A375 (cell line): ENCODE results near the gene TMEM97. TPM values are rescaled to one million over a fixed set of nuclear protein-coding genes. Genes with fewer than 3 reads are reported as not detected.

ENCODE experiments used
- total RNA-seq: library from RNA; depleted of rRNA; stranded (reverse); fragments of >200 nt; shearing (Covaris generic); gene quantifications from 2 replicates; pipeline ENCODE4 v1.2.3, GENCODE V29; 2014; rRNA removed

Gene TMEM97
- total RNA-seq = 27.4 and 33.0 TPM in 2 replicates

GRCh38 chr17:28318759-28319597 lies at the start of gene TMEM97:
TMEM97 (plus strand) TSS chr17:28319200; CDS start chr17:28319240, 40 bp downstream.

GRCh38 chr17:28335201-28335958 lies 16.4 kb downstream of the TMEM97 start, which contains the start of the genes IFT20 and TNFAIP1:
IFT20 (minus strand) TSS chr17:28335472; CDS start chr17:28331985, 3,487 bp downstream.
TNFAIP1 (plus strand) TSS chr17:28335761; CDS start chr17:28339522, 3,761 bp downstream.

GRCh38 chr17:28357061-28357900 lies 38.3 kb downstream of the TMEM97 start, which contains the start of gene POLDIP2:
POLDIP2 (minus strand) TSS chr17:28357527; CDS start chr17:28357448, 79 bp downstream.

DNA sequence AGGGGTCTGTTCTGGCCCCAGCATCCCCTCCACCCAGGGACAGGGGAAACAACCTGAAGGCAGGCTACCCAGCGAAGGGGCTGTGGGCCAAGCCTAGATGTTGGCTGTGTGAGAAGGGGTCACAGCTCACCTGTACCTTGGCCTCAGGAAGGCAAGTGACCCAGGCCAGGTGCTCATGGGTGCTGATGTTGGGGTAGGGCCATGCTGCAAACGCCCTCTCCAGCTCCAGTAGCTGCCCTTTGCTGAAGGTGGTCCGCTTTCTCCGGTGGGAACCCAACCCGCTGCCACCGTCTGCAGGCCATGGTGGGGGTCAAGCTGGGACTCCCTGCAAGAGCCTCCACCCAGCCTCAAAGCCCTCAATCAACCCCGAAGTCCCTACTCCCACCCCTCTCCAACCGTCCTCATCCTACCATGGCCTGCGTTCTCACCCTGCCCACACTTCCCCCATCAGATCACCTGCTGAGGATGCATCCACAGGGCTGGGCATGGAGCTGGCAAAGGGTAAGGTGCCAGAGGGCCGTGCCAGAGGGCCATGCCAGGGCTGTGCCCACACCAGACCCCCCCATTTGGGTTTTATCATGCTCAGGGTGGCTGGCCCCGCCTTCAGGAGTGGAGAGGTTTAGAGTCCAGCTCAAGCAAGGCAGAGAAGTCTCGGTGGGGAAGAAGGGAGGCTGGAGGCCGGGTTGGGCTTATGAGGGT lies 45.8 kb downstream of the TMEM97 start, which contains the start of gene SEBOX:
TSS of gene SEBOX (minus strand) at position 535 of the 699 bp plus-strand sequence. CDS start at position 487, 48 bp downstream.

GRCh38 chr17:28370035-28370743 lies 51.2 kb downstream of the TMEM97 start, which contains the start of gene VTN:
VTN (minus strand) TSS chr17:28370307; CDS start chr17:28370203, 104 bp downstream.

DNA sequence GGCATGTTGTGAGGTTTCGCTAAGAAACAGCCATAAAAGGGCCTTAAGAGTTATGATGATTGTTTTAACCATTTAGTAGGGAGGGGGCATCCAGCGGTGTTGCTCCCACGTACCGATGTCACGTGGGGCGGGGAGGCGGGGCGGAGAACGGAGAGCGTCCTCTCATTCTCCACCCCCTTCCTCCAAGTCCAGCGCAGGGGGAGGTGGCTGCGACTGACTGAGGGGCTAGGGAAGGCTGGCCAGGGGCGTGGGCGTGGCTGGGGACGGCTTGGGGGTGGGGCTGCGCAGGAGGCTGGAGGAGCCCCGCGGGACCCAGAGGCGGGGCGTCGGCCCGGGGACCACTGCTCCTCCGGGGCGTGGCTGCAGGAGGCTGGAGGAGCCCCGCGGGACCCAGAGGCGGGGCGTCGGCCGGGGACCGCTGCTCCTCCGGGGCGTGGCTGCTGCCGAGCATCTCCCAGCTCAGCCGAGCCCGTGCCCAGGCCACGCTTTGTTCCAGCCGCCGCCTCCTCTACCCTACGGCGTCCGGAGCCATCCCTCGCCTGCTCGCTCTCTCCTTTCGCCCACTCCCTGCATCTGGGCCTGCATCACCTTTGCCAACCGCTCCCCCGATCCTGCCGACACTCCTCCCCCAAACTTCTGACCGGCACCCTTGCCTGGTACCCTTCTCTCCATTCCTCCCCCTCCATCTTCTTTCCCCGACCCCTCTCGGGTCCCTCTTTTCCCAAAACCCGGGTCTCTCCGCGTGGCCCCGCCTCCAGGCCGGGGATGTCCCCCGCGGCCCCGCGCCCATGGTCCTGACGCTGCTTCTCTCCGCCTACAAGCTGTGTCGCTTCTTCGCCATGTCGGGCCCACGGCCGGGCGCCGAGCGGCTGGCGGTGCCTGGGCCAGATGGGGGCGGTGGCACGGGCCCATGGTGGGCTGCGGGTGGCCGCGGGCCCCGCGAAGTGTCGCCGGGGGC lies 52.5 kb downstream of the TMEM97 start, which contains the start of gene SARM1:
TSS of gene SARM1 (plus strand) at position 450 of the 958 bp plus-strand sequence. CDS start at position 789, 339 bp downstream.

Other genes starting within 250 kb of the TMEM97 start
- 48.9 and 57.9 TPM in 2 replicates for gene IFT20, start 16.3 kb downstream of the TMEM97 start, total RNA-seq
- 55.1 and 57.3 TPM in 2 replicates for gene TNFAIP1, start 16.6 kb downstream of the TMEM97 start, total RNA-seq
- 156 and 173 TPM in 2 replicates for gene POLDIP2, start 38.3 kb downstream of the TMEM97 start, total RNA-seq
- gene SEBOX, start 46.0 kb downstream of the TMEM97 start, total RNA-seq = not detected in 2 replicates
- 0.05 TPM in 1 of 2 replicates, not detected in the other for gene VTN, start 51.1 kb downstream of the TMEM97 start, total RNA-seq
- gene SARM1, start 52.5 kb downstream of the TMEM97 start, total RNA-seq = 10.8 and 13.0 TPM in 2 replicates
- 6.2 and 9.2 TPM in 2 replicates for gene SLC46A1, start 87.0 kb downstream of the TMEM97 start, total RNA-seq
- gene SLC13A2, start 154.4 kb downstream of the TMEM97 start, total RNA-seq = not detected in 2 replicates
- gene FOXN1, start 187.1 kb downstream of the TMEM97 start, total RNA-seq = 0.11 TPM in 1 of 2 replicates, not detected in the other
- gene UNC119, start 233.4 kb downstream of the TMEM97 start, total RNA-seq = 41.9 and 42.8 TPM in 2 replicates